ENCODE data around the gene SHC2.

The SHC2 gene

DNA sequence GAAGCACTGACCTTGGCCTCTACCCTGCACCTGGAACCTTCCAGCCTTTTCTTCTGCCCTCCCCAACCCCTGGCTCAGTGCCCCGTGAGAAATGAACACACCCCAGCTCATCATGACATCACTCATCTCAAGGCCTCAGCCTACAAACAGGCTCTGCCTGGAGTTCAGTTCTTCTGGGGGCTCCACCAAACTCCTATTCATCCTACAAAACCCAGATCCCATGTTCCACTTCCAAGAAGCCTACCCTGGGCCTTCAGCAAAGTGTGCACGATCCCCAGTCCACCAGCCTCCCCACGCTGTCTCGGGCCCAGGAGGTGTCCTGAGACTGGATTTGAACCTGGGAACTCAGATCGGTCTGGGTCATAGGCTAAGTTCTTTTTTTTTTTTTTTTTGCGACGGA is 9.0 kb upstream of the SHC2 start:
- Histone ChIP-seq H3K27me3 (ENCODE audit: control insufficient read depth in 1 of 2, insufficient read depth in 1 of 2, low read length in 2 of 2) (peaks cover 0 to 7% of the 10 kb centered on the region in 2 experiments), H2BK5ac (ENCODE audit: low read depth, low read length, poor library complexity, severe bottlenecking) (no peak overlapping the region), H2AK5ac (ENCODE audit: low read length, severe bottlenecking) (no peak overlapping the region), H3K23ac (ENCODE audit: low read length in 2 of 2) (no peak overlapping the region), H4K91ac (ENCODE audit: low read length) (no peak overlapping the region), H3K4ac (ENCODE audit: low read depth in 1 of 2, low read length in 2 of 2) (no peak overlapping the region), H4K8ac (ENCODE audit: low read length) (no peak overlapping the region), H3K18ac (ENCODE audit: low read depth in 1 of 2, low read length in 2 of 2) (no peak overlapping the region), H3K79me1 (replicated peaks; ENCODE audit: low read length, poor library complexity, severe bottlenecking) (no peaks in the 10 kb centered on the region), H3K27ac (ENCODE audit: low read length, poor library complexity, severe bottlenecking) (no peak overlapping the region), H2AFZ (ENCODE audit: low read depth, low read length) (no peak overlapping the region), H3K9me3 (ENCODE audit: control insufficient read depth, low read length) (no peaks in the 10 kb centered on the region), H2BK120ac (ENCODE audit: low read depth, low read length) (no peak overlapping the region), H3K4me2 (ENCODE audit: low read length, poor library complexity, severe bottlenecking) (no peak overlapping the region), H3K4me1 (ENCODE audit: control insufficient read depth, insufficient read depth, low read depth, low read length) (peaks cover 6% of the 10 kb centered on the region), H2BK15ac (ENCODE audit: low read depth, poor library complexity, severe bottlenecking) (no peak overlapping the region), H3K4me3 (ENCODE audit: insufficient read depth in 1 of 2, low read depth in 1 of 2, low read length in 2 of 2) (no peak overlapping the region), H3K14ac (ENCODE audit: low read length in 2 of 2) (no peak overlapping the region), H2BK12ac (ENCODE audit: low read length in 2 of 2) (no peak overlapping the region), H3K36me3 (ENCODE audit: control insufficient read depth in 1 of 2, insufficient read depth in 2 of 2, low read depth in 1 of 2, low read length in 2 of 2) (no peaks in the 10 kb centered on the region), H3K9ac (ENCODE audit: low read length) (no peak overlapping the region)
- WGBS, result 85% methylated on average over 7 of the region's 7 CpGs
- DNase-seq, result no peak

DNA sequence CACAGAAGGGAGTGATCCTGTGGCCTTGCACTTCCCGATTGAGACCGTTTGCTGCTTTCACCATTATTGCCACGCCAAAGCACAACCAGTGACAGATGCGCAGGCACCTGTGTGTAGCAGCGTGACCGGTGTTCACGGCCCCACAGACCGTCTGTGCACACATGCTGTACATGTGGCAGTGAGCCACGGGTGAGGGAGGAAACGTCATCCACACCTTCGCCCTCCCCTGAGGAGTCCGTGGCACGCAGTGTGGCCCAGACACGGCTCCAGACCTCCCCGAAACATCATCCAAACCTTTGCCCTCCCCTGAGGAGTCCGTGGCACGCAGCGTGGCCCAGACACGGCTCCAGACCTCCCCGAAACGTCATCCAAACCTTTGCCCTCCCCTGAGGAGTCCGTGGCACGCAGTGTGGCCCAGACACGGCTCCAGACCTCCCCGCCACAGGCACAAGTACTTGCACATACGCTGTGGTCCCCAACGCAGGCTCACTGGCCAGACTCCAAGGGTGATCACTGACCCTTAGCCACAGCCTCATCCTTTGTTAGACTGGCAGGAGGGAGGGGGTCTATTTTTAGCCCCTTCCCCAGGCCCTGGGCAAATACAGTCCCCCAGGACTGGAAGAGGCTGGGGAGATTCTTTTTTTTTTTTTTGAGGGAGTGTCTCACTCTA is 7.9 kb upstream of the SHC2 start:
- Histone ChIP-seq H2AFZ (ENCODE audit: low read depth, low read length) (no peak overlapping the region), H3K4me3 (ENCODE audit: insufficient read depth in 1 of 2, low read depth in 1 of 2, low read length in 2 of 2) (no peak overlapping the region), H3K9me3 (ENCODE audit: control insufficient read depth, low read length) (no peaks in the 10 kb centered on the region), H3K79me1 (replicated peaks; ENCODE audit: low read length, poor library complexity, severe bottlenecking) (no peaks in the 10 kb centered on the region), H2BK5ac (ENCODE audit: low read depth, low read length, poor library complexity, severe bottlenecking) (no peak overlapping the region), H3K9ac (ENCODE audit: low read length) (no peak overlapping the region), H3K4me2 (ENCODE audit: low read length, poor library complexity, severe bottlenecking) (no peak overlapping the region), H3K4ac (ENCODE audit: low read depth in 1 of 2, low read length in 2 of 2) (no peak overlapping the region), H2BK120ac (ENCODE audit: low read depth, low read length) (no peak overlapping the region), H2BK15ac (ENCODE audit: low read depth, poor library complexity, severe bottlenecking) (no peak overlapping the region), H2AK5ac (ENCODE audit: low read length, severe bottlenecking) (no peak overlapping the region), H4K91ac (ENCODE audit: low read length) (no peak overlapping the region), H3K23ac (ENCODE audit: low read length in 2 of 2) (no peak overlapping the region), H4K8ac (ENCODE audit: low read length) (no peak overlapping the region), H3K18ac (ENCODE audit: low read depth in 1 of 2, low read length in 2 of 2) (no peak overlapping the region), H3K36me3 (ENCODE audit: control insufficient read depth in 1 of 2, insufficient read depth in 2 of 2, low read depth in 1 of 2, low read length in 2 of 2) (no peaks in the 10 kb centered on the region), H3K27ac (ENCODE audit: low read length, poor library complexity, severe bottlenecking) (no peak overlapping the region), H3K4me1 (ENCODE audit: control insufficient read depth, insufficient read depth, low read depth, low read length) (peaks cover 5% of the 10 kb centered on the region), H3K14ac (ENCODE audit: low read length in 2 of 2) (no peak overlapping the region), H3K27me3 (ENCODE audit: control insufficient read depth in 1 of 2, insufficient read depth in 1 of 2, low read length in 2 of 2) (no peaks in the 10 kb centered on the region), H2BK12ac (ENCODE audit: low read length in 2 of 2) (no peak overlapping the region)
- DNase-seq, result no peak
- WGBS, result 93% methylated on average over 27 of the region's 27 CpGs

DNA sequence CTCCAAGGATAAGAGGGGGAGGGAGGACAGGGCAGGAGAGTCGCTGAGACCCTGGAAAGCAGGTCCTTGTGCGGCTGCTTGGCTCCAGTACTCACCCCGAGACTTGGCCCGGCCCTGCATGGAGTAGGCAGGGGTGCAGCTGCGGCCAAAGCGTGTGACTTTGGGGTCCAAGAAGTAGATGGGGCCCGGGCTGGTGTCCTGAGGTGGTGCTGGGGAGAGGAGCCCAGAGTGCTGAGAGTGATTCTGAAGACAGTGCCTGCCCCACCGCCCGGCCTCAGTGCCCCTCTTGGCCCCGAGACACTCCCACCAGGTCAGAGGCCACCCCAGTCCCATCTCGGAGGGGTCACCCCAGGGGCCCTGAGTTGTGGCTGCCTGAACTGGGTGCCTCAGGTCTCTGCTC is 6.7 kb upstream of the SHC2 start:
- no peak overlapping the region for H3K4me2 ChIP-seq (ENCODE audit: low read length, poor library complexity, severe bottlenecking)
- H4K91ac ChIP-seq (ENCODE audit: low read length), result no peak overlapping the region
- H3K79me1 ChIP-seq (replicated peaks; ENCODE audit: low read length, poor library complexity, severe bottlenecking), result no peaks in the 10 kb centered on the region
- H3K9ac ChIP-seq (ENCODE audit: low read length), result no peak overlapping the region
- no peak overlapping the region for H2AK5ac ChIP-seq (ENCODE audit: low read length, severe bottlenecking)
- no peak overlapping the region for H3K4me3 ChIP-seq (ENCODE audit: insufficient read depth in 1 of 2, low read depth in 1 of 2, low read length in 2 of 2)
- H3K23ac ChIP-seq (ENCODE audit: low read length in 2 of 2), result no peak overlapping the region
- 85% methylated on average over 11 of the region's 11 CpGs for WGBS
- H3K27me3 ChIP-seq (ENCODE audit: control insufficient read depth in 1 of 2, insufficient read depth in 1 of 2, low read length in 2 of 2), result peaks cover 0 to 2% of the 10 kb centered on the region in 2 experiments
- no peaks in the 10 kb centered on the region for H3K9me3 ChIP-seq (ENCODE audit: control insufficient read depth, low read length)
- no peaks in the 10 kb centered on the region for H3K36me3 ChIP-seq (ENCODE audit: control insufficient read depth in 1 of 2, insufficient read depth in 2 of 2, low read depth in 1 of 2, low read length in 2 of 2)
- no peak for DNase-seq
- no peak overlapping the region for H3K27ac ChIP-seq (ENCODE audit: low read length, poor library complexity, severe bottlenecking)
- no peak overlapping the region for H2BK12ac ChIP-seq (ENCODE audit: low read length in 2 of 2)
- H2AFZ ChIP-seq (ENCODE audit: low read depth, low read length), result no peak overlapping the region
- peaks cover 6% of the 10 kb centered on the region for H3K4me1 ChIP-seq (ENCODE audit: control insufficient read depth, insufficient read depth, low read depth, low read length)
- H3K18ac ChIP-seq (ENCODE audit: low read depth in 1 of 2, low read length in 2 of 2), result no peak overlapping the region
- no peak overlapping the region for H2BK120ac ChIP-seq (ENCODE audit: low read depth, low read length)
- no peak overlapping the region for H3K14ac ChIP-seq (ENCODE audit: low read length in 2 of 2)
- H2BK15ac ChIP-seq (ENCODE audit: low read depth, poor library complexity, severe bottlenecking), result no peak overlapping the region
- H2BK5ac ChIP-seq (ENCODE audit: low read depth, low read length, poor library complexity, severe bottlenecking), result no peak overlapping the region
- H4K8ac ChIP-seq (ENCODE audit: low read length), result no peak overlapping the region
- no peak overlapping the region for H3K4ac ChIP-seq (ENCODE audit: low read depth in 1 of 2, low read length in 2 of 2)

DNA sequence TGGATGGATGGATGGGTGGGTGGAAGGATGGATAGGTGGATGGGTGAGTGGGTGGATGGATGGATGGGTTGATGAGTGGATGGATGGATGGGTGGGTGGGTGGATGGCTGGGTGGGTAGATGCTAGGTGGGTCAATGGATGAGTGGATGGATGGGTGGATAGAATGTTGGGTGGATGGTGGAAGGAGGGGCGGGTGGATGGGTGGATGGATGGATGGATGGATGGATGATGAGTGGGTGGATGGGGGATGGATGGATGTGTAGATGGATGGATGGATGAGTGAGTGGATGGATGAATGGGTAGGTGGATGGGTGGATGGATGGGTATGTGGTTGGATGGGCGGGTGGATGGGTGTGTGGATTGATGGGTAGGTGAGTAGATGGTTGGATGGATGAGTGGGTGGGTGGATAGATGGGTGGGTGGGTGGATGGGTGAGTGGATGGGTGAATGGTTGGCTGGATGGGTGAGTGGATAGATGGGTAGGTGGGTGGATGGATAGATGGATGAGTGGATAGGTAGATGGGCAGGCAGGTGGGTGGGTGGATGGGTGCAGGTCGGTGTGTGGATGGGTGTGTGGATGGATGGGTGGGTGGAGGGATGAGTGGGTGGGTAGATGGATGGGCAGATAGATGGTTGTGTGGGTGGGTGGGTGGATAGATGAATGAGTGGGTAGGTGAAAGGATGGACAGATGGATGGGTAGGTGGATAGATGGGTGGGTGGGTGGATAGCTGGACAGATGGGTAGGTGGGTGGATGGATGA is 4.4 kb upstream of the SHC2 start:
- no peak overlapping the region for H2BK5ac ChIP-seq (ENCODE audit: low read depth, low read length, poor library complexity, severe bottlenecking)
- no peaks in the 10 kb centered on the region for H3K79me1 ChIP-seq (replicated peaks; ENCODE audit: low read length, poor library complexity, severe bottlenecking)
- peaks cover 20% of the 10 kb centered on the region for H3K4me1 ChIP-seq (ENCODE audit: control insufficient read depth, insufficient read depth, low read depth, low read length)
- H3K36me3 ChIP-seq (ENCODE audit: control insufficient read depth in 1 of 2, insufficient read depth in 2 of 2, low read depth in 1 of 2, low read length in 2 of 2), result no peaks in the 10 kb centered on the region
- no peak overlapping the region for H2BK15ac ChIP-seq (ENCODE audit: low read depth, poor library complexity, severe bottlenecking)
- H4K8ac ChIP-seq (ENCODE audit: low read length), result no peak overlapping the region
- H3K4ac ChIP-seq (ENCODE audit: low read depth in 1 of 2, low read length in 2 of 2), result no peak overlapping the region
- 91% methylated on average over 3 of the region's 3 CpGs for WGBS
- H3K18ac ChIP-seq (ENCODE audit: low read depth in 1 of 2, low read length in 2 of 2), result no peak overlapping the region
- H3K4me3 ChIP-seq (ENCODE audit: insufficient read depth in 1 of 2, low read depth in 1 of 2, low read length in 2 of 2), result no peak overlapping the region
- no peak overlapping the region for H4K91ac ChIP-seq (ENCODE audit: low read length)
- no peaks in the 10 kb centered on the region for H3K9me3 ChIP-seq (ENCODE audit: control insufficient read depth, low read length)
- H2AK5ac ChIP-seq (ENCODE audit: low read length, severe bottlenecking), result no peak overlapping the region
- no peak for DNase-seq
- no peak overlapping the region for H3K9ac ChIP-seq (ENCODE audit: low read length)
- no peak overlapping the region for H3K14ac ChIP-seq (ENCODE audit: low read length in 2 of 2)
- no peak overlapping the region for H2BK12ac ChIP-seq (ENCODE audit: low read length in 2 of 2)
- H3K23ac ChIP-seq (ENCODE audit: low read length in 2 of 2), result no peak overlapping the region
- H2BK120ac ChIP-seq (ENCODE audit: low read depth, low read length), result no peak overlapping the region
- H3K27ac ChIP-seq (ENCODE audit: low read length, poor library complexity, severe bottlenecking), result no peak overlapping the region
- H3K4me2 ChIP-seq (ENCODE audit: low read length, poor library complexity, severe bottlenecking), result no peak overlapping the region
- peaks cover 8 to 14% of the 10 kb centered on the region in 2 experiments for H3K27me3 ChIP-seq (ENCODE audit: control insufficient read depth in 1 of 2, insufficient read depth in 1 of 2, low read length in 2 of 2)
- no peak overlapping the region for H2AFZ ChIP-seq (ENCODE audit: low read depth, low read length)
